Measurements from ENCODE around the gene REP15. TPM values are rescaled to one million over a fixed set of nuclear protein-coding genes. Genes with fewer than 3 reads are reported as not detected.
"Not testable (repeated sequence)": the region's sequence is repeated elsewhere in the genome, so short reads cannot be mapped to it uniquely, and the experiment has no call there.

Gene REP15
- total RNA-seq = 1.3 and 3.0 TPM in 2 replicates

- DNase-seq (ENCODE audit: low read depth, low spot score) = no peak
Measured at GRCh38 chr12:27696293-27696652, at the start of gene REP15. REP15 (plus strand) TSS chr12:27696447; CDS start chr12:27696563, 116 bp downstream.

- no peak for DNase-seq (ENCODE audit: low read depth, low spot score)
Measured at GRCh38 chr12:27650011-27650410, 46.2 kb upstream of the REP15 start.

- DNase-seq (ENCODE audit: low read depth, low spot score) = no peak
Measured at GRCh38 chr12:27651201-27651600, 45.0 kb upstream of the REP15 start.

GRCh38 chr12:27652174-27652763, 44.0 kb upstream of the REP15 start:
- DNase-seq (ENCODE audit: low read depth, low spot score) = peak; percentile 60

- no peak for DNase-seq (ENCODE audit: low read depth, low spot score)
Measured at GRCh38 chr12:27653661-27654060, 42.6 kb upstream of the REP15 start.

- DNase-seq (ENCODE audit: low read depth, low spot score) = not testable (repeated sequence)
Measured at GRCh38 chr12:27655476-27655875, 40.8 kb upstream of the REP15 start.

- DNase-seq (ENCODE audit: low read depth, low spot score) = no peak
Measured at GRCh38 chr12:27657296-27657695, 39.0 kb upstream of the REP15 start.

- DNase-seq (ENCODE audit: low read depth, low spot score) = no peak
Measured at GRCh38 chr12:27665704-27666103, 30.5 kb upstream of the REP15 start.

GRCh38 chr12:27666510-27666909, 29.7 kb upstream of the REP15 start:
- DNase-seq (ENCODE audit: low read depth, low spot score) = no peak

GRCh38 chr12:27667540-27667939, 28.7 kb upstream of the REP15 start:
- no peak for DNase-seq (ENCODE audit: low read depth, low spot score)

GRCh38 chr12:27672051-27672450, 24.2 kb upstream of the REP15 start:
- DNase-seq (ENCODE audit: low read depth, low spot score) = no peak

- DNase-seq (ENCODE audit: low read depth, low spot score) = no peak
Measured at GRCh38 chr12:27672643-27673042, 23.6 kb upstream of the REP15 start.

GRCh38 chr12:27673101-27673718, 23.0 kb upstream of the REP15 start:
- DNase-seq (ENCODE audit: low read depth, low spot score) = no peak

GRCh38 chr12:27674989-27675388, 21.3 kb upstream of the REP15 start:
- DNase-seq (ENCODE audit: low read depth, low spot score) = no peak

GRCh38 chr12:27680619-27681018, 15.6 kb upstream of the REP15 start:
- DNase-seq (ENCODE audit: low read depth, low spot score) = no peak

- DNase-seq (ENCODE audit: low read depth, low spot score) = no peak
Measured at GRCh38 chr12:27682534-27682933, 13.7 kb upstream of the REP15 start.

GRCh38 chr12:27685274-27685673, 11.0 kb upstream of the REP15 start:
- DNase-seq (ENCODE audit: low read depth, low spot score) = no peak

GRCh38 chr12:27686147-27686546, 10.1 kb upstream of the REP15 start:
- DNase-seq (ENCODE audit: low read depth, low spot score) = no peak

- no peak for DNase-seq (ENCODE audit: low read depth, low spot score)
Measured at GRCh38 chr12:27688671-27689070, 7.6 kb upstream of the REP15 start.

GRCh38 chr12:27689558-27690180, 6.6 kb upstream of the REP15 start:
- no peak for DNase-seq (ENCODE audit: low read depth, low spot score)

GRCh38 chr12:27693403-27693802, 2.8 kb upstream of the REP15 start:
- no peak for DNase-seq (ENCODE audit: low read depth, low spot score)

GRCh38 chr12:27695556-27696292, 523 bp upstream of the REP15 start:
- DNase-seq (ENCODE audit: low read depth, low spot score) = no peak

Measured in pulmonary artery endothelial cell (primary cell).